Keratinocyte (primary cell): Measurements from ENCODE around the gene ZNF426. TPM values are rescaled to one million over a fixed set of nuclear protein-coding genes. Genes with fewer than 3 reads are reported as not detected.

Experiments used
- DNase-seq: peaks from one replicate; pipeline ENCODE4 v3.0.0-alpha.2; 2011; ENCODE audit warnings: low read depth, missing footprints, low spot score
- FAIRE-seq: peaks from 2 replicates; lab custom pipeline; 2011; peaks lifted over from hg19 to GRCh38; lab: Jason Lieb, UNC
- H2AFZ ChIP-seq: 2 replicates; pipeline ENCODE4 v1.6.0; 2012; ENCODE audit warnings: low read length, control low read depth, inconsistent platforms; ENCODE audit not compliant: control insufficient read depth
- H3K27ac ChIP-seq: 2 replicates; pipeline ENCODE4 v1.5.1; 2011; ENCODE audit warnings: low read length; ENCODE audit not compliant: control insufficient read depth, insufficient read depth
- H3K27me3 ChIP-seq: 3 replicates; pipeline ENCODE4 v1.6.0; 2011; ENCODE audit warnings: low read length; ENCODE audit not compliant: control insufficient read depth, insufficient read depth; ENCODE audit errors: extremely low read depth
- H3K36me3 ChIP-seq, 2 experiments: 2 replicates in 1 of 2; 3 replicates in 1 of 2; pipeline ENCODE4 v1.5.1; 2011; ENCODE audit warnings: low read length in 2 of 2, mild to moderate bottlenecking in 1 of 2; ENCODE audit not compliant: control insufficient read depth in 2 of 2, insufficient read depth in 2 of 2; ENCODE audit errors: extremely low read depth in 1 of 2
- H3K4me1 ChIP-seq: 3 replicates; pipeline ENCODE4 v1.5.1; 2011; ENCODE audit warnings: low read length; ENCODE audit not compliant: control insufficient read depth, insufficient read depth; ENCODE audit errors: extremely low read depth
- H3K4me2 ChIP-seq: 3 replicates; pipeline ENCODE4 v1.6.0; 2011; ENCODE audit warnings: low read depth, low read length; ENCODE audit not compliant: control insufficient read depth, insufficient read depth; ENCODE audit errors: extremely low read depth
- H3K4me3 ChIP-seq, 3 experiments: fragments of 200-600 bp in 1 of 3; sonication (generic) in 1 of 3; 2 replicates in 2 of 3; 3 replicates in 1 of 3; pipeline ENCODE4 v1.5.1; 2011 to 2016; ENCODE audit warnings: low read length in 3 of 3, mild to moderate bottlenecking in 3 of 3, control low read depth in 2 of 3, inconsistent platforms in 1 of 3, low read depth in 1 of 3, mixed read lengths in 1 of 3, mixed run types in 1 of 3, moderate library complexity in 1 of 3; ENCODE audit not compliant: control insufficient read depth in 2 of 3, insufficient read depth in 2 of 3; ENCODE audit errors: extremely low read depth in 1 of 3
- H3K79me2 ChIP-seq: 2 replicates; pipeline ENCODE4 v1.6.0; 2012; ENCODE audit warnings: low read length; ENCODE audit not compliant: control insufficient read depth, insufficient read depth
- H3K9ac ChIP-seq: 3 replicates; pipeline ENCODE4 v1.6.0; 2011; ENCODE audit warnings: low read length; ENCODE audit not compliant: control insufficient read depth, insufficient read depth; ENCODE audit errors: extremely low read depth
- H3K9me1 ChIP-seq: 3 replicates; pipeline ENCODE4 v1.6.0; 2011; ENCODE audit warnings: low read length; ENCODE audit not compliant: control insufficient read depth, insufficient read depth; ENCODE audit errors: extremely low read depth
- H3K9me3 ChIP-seq: 2 replicates; pipeline ENCODE4 v1.5.1; 2012; ENCODE audit warnings: low read depth, low read length; ENCODE audit not compliant: control insufficient read depth
- H4K20me1 ChIP-seq: 3 replicates; pipeline ENCODE4 v1.6.0; 2011; ENCODE audit warnings: low read length; ENCODE audit not compliant: control insufficient read depth, insufficient read depth; ENCODE audit errors: extremely low read depth
- CTCF ChIP-seq, 3 experiments: IDR thresholded peaks in 1 of 3; conservative IDR thresholded peaks in 1 of 3; optimal IDR thresholded peaks in 1 of 3; 2 replicates in 2 of 3; 3 replicates in 1 of 3; pipeline versions ENCODE3 to v1.5.1; 2011; ENCODE audit warnings: low read length in 3 of 3, mild to moderate bottlenecking in 3 of 3, moderate library complexity in 2 of 3, control low read depth in 1 of 3, inconsistent platforms in 1 of 3; ENCODE audit not compliant: insufficient read depth in 2 of 3; ENCODE audit errors: extremely low read depth in 1 of 3
- EZH2 ChIP-seq: IDR thresholded peaks from one replicate; pipeline ENCODE4 v1.6.1; 2012; ENCODE audit warnings: inconsistent platforms, mild to moderate bottlenecking, low read length, moderate library complexity
- dilution Hi-C: fragments of 300-500 bp; cut with MboI; formaldehyde crosslinking; loops from one replicate; pipeline ENCODE4 v1.7.0; 2020; ENCODE audit warnings: low sequenced_read_pairs; ENCODE audit not compliant: extremely low pct_ligation_motif_present
- polyA plus RNA-seq, 5 experiments: library from polyadenylated mRNA; depleted of rRNA in 3 of 5; stranded (reverse) in 3 of 5; stranded (forward) in 1 of 5; unstranded in 1 of 5; fragments of >200 nt; gene quantifications; 1 replicate in 1 of 5; 2 replicates in 3 of 5; 3 replicates in 1 of 5; pipeline versions ENCODE4 v1.2.1 to v1.2.3, GENCODE V29; 2011 to 2012; ENCODE audit warnings: missing spikeins in 2 of 5, low read depth in 1 of 5, low replicate concordance in 1 of 5

ZNF426 gene
- polyA plus RNA-seq, 1 donor (not counting 4 experiments of a cell fraction or from before 2014, with no cell fraction given): 12.1 TPM

GRCh38 chr19:9507285-9507684, 31.2 kb downstream of the ZNF426 start:
- H3K9me1 ChIP-seq: no peaks in the 10 kb centered on the region
- no peak for DNase-seq
- H3K27ac ChIP-seq: no peak overlapping the region
- TF ChIP-seq CTCF (optimal IDR thresholded peaks at IDR 0.05 in 1 of 3, IDR thresholded peaks at IDR 0.05 in 1 of 3, conservative IDR thresholded peaks at IDR 0.05 in 1 of 3; ENCODE audit: extremely low read depth in 1 of 3, insufficient read depth in 2 of 3, low read length in 3 of 3): no peak
- no peak for TF ChIP-seq EZH2
- H3K79me2 ChIP-seq: no peaks in the 10 kb centered on the region
- no peak overlapping the region for H3K9ac ChIP-seq
- H3K27me3 ChIP-seq: no peaks in the 10 kb centered on the region
- H4K20me1 ChIP-seq: no peaks in the 10 kb centered on the region
- no peak overlapping the region for H3K4me3 ChIP-seq
- no peaks in the 10 kb centered on the region for H3K36me3 ChIP-seq
- FAIRE-seq: no peak
- H3K9me3 ChIP-seq: no peaks in the 10 kb centered on the region
- H2AFZ ChIP-seq: no peak overlapping the region
- H3K4me1 ChIP-seq: no peaks in the 10 kb centered on the region
- no peak overlapping the region for H3K4me2 ChIP-seq
- dilution Hi-C loops: no loop called here

- peaks cover 14% of the 10 kb centered on the region for H3K9me3 ChIP-seq
- H3K79me2 ChIP-seq: no peaks in the 10 kb centered on the region
- no peak overlapping the region for H3K9ac ChIP-seq
- no peak for FAIRE-seq
- dilution Hi-C loops: no loop called here
- DNase-seq: no peak
- H3K9me1 ChIP-seq: no peaks in the 10 kb centered on the region
- H3K36me3 ChIP-seq: no peaks in the 10 kb centered on the region
- H3K4me2 ChIP-seq: no peak overlapping the region
- no peak for TF ChIP-seq EZH2
- TF ChIP-seq CTCF (optimal IDR thresholded peaks at IDR 0.05 in 1 of 3, IDR thresholded peaks at IDR 0.05 in 1 of 3, conservative IDR thresholded peaks at IDR 0.05 in 1 of 3; ENCODE audit: extremely low read depth in 1 of 3, insufficient read depth in 2 of 3, low read length in 3 of 3): no peak
- H3K27ac ChIP-seq: no peak overlapping the region
- no peaks in the 10 kb centered on the region for H4K20me1 ChIP-seq
- H3K27me3 ChIP-seq: no peaks in the 10 kb centered on the region
- no peak overlapping the region for H2AFZ ChIP-seq
- no peaks in the 10 kb centered on the region for H3K4me1 ChIP-seq
- H3K4me3 ChIP-seq: no peak overlapping the region
Observed at GRCh38 chr19:9500796-9501195, 37.6 kb downstream of the ZNF426 start.
